ENCODE measurements around the gene PHRF1. TPM values are rescaled to one million over a fixed set of nuclear protein-coding genes. Genes with fewer than 3 reads are reported as not detected.

Gene PHRF1
- total and polyA plus RNA-seq, 2 of the 4 experiments (the other 2 are of a cell fraction) = 10.9 to 17.5 TPM

DNA sequence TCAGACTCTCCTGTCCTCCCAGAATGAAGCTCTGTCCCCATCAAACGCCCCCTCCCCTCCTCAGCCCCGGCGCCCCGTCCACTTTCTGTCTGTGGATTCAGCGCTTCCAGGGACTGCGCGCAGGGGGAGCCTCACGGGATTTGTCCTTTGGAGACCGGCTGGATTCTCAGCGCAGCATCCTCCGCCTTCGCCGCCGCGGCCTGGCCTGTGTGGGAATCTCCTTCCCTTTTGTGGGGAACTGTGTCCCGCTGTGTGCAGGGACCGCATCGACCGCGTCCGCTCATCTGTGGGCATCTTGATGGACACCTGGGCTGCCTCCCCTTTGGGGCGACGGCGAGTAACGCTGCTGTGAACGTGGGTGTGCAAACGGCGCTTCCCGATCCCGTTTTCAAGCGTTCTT is 51.8 kb downstream of the PHRF1 start:
- H2BK20ac ChIP-seq (ENCODE audit: low read depth, low read length) = no peak overlapping the region
- in situ Hi-C loops (cut with MboI; ENCODE audit: low sequenced_read_pairs) = no loop called here
- no peak for ATAC-seq (ENCODE audit: low read depth)
- peaks cover 5% of the 10 kb centered on the region; the same call in 1 of the 2 replicates for H3K9me1 ChIP-seq (ENCODE audit: insufficient read depth, low read length)
- H3K9ac ChIP-seq (ENCODE audit: low read depth, low read length) = no peak overlapping the region
- no peak overlapping the region for H3K4me3 ChIP-seq (ENCODE audit: insufficient read depth, low read depth, low read length)
- no peak overlapping the region for H4K8ac ChIP-seq (ENCODE audit: low read depth in 2 of 2, low read length in 2 of 2)
- no peaks in the 10 kb centered on the region; the same call in none of the 2 replicates for H3K36me3 ChIP-seq (ENCODE audit: control insufficient read depth, insufficient read depth, low read length)
- no peak overlapping the region for H3K4me2 ChIP-seq (ENCODE audit: low read depth, low read length)
- intact Hi-C loops (cut with micrococcal nuclease) = no loop called here
- H3K14ac ChIP-seq (replicated peaks; ENCODE audit: low read depth, low read length) = no peak overlapping the region
- H3K4me1 ChIP-seq (ENCODE audit: control insufficient read depth, insufficient read depth, low read length) = peaks cover 4% of the 10 kb centered on the region; the same call in 1 of the 2 replicates
- H2BK15ac ChIP-seq (ENCODE audit: low read depth, low read length) = no peak overlapping the region
- no peak overlapping the region for H4K91ac ChIP-seq (ENCODE audit: insufficient read depth, low read depth, low read length)
- H4K5ac ChIP-seq (ENCODE audit: low read depth, low read length) = no peak overlapping the region
- WGBS, 2 experiments (ENCODE audit: extremely low coverage in 2 of 2, insufficient read length in 1 of 2) = 89% methylated on average over 21 of the region's 31 CpGs; no CpG with 5 or more reads in 1 of the 2 experiments
- H3K56ac ChIP-seq (ENCODE audit: extremely low read depth, insufficient read depth, low read length) = no peak overlapping the region
- no peaks in the 10 kb centered on the region for H3K9me3 ChIP-seq (ENCODE audit: control insufficient read depth, insufficient read depth, low read length)
- H2BK120ac ChIP-seq (ENCODE audit: low read depth, low read length) = no peak overlapping the region
- H3K27me3 ChIP-seq (ENCODE audit: control insufficient read depth, insufficient read depth, low read length) = peaks cover 2% of the 10 kb centered on the region; the same call in 1 of the 2 replicates
- ChIA-PET POLR2A (ENCODE audit: unreplicated experiment) (no interaction called here), CTCF (no interaction called here)
- no peak overlapping the region for H2AFZ ChIP-seq (replicated peaks; ENCODE audit: low read length, poor library complexity)
- DNase-seq = no peak
- H3K4ac ChIP-seq (ENCODE audit: low read depth, low read length) = no peak overlapping the region
- peak overlapping the region; percentile 1 for H2BK5ac ChIP-seq (ENCODE audit: low read depth, low read length, poor library complexity, severe bottlenecking)
- H4K20me1 ChIP-seq (ENCODE audit: insufficient read depth, low read length) = peaks cover 6% of the 10 kb centered on the region; the same call in 1 of the 2 replicates
- TF ChIP-seq MAFK (IDR thresholded peaks at IDR 0.05; ENCODE audit: low read depth, low read length) (no peak), CHD1 (IDR thresholded peaks at IDR 0.05; ENCODE audit: low read depth, low read length) (no peak), MAZ (IDR thresholded peaks at IDR 0.05; ENCODE audit: borderline replicate concordance, low read depth, low read length) (no peak), RAD21 (IDR thresholded peaks at IDR 0.05; ENCODE audit: low read length) (no peak), MXI1 (IDR thresholded peaks at IDR 0.05; ENCODE audit: borderline replicate concordance, low read depth, low read length) (no peak), RFX5 (IDR thresholded peaks at IDR 0.05; ENCODE audit: low read depth, low read length) (no peak), POLR2A (IDR thresholded peaks at IDR 0.05; ENCODE audit: low read depth, low read length) (no peak), RCOR1 (IDR thresholded peaks at IDR 0.05; ENCODE audit: insufficient replicate concordance, low read length) (no peak), NFE2L2 (IDR thresholded peaks at IDR 0.05; ENCODE audit: low read depth, low read length) (no peak), CEBPB (IDR thresholded peaks at IDR 0.05; ENCODE audit: low read depth, low read length) (no peak), BHLHE40 (IDR thresholded peaks at IDR 0.05; ENCODE audit: low read depth, low read length) (no peak), SMC3 (IDR thresholded peaks at IDR 0.05; ENCODE audit: low read depth, low read length) (no peak), FOS (IDR thresholded peaks at IDR 0.05; ENCODE audit: low read depth, low read length) (no peak)
- TF ChIP-seq, protein P1, sequence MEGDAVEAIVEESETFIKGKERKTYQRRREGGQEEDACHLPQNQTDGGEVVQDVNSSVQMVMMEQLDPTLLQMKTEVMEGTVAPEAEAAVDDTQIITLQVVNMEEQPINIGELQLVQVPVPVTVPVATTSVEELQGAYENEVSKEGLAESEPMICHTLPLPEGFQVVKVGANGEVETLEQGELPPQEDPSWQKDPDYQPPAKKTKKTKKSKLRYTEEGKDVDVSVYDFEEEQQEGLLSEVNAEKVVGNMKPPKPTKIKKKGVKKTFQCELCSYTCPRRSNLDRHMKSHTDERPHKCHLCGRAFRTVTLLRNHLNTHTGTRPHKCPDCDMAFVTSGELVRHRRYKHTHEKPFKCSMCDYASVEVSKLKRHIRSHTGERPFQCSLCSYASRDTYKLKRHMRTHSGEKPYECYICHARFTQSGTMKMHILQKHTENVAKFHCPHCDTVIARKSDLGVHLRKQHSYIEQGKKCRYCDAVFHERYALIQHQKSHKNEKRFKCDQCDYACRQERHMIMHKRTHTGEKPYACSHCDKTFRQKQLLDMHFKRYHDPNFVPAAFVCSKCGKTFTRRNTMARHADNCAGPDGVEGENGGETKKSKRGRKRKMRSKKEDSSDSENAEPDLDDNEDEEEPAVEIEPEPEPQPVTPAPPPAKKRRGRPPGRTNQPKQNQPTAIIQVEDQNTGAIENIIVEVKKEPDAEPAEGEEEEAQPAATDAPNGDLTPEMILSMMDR (conservative IDR thresholded peaks at IDR 0.05; ENCODE audit: low read depth, low read length) = no peak
- TF ChIP-seq, protein P2, sequence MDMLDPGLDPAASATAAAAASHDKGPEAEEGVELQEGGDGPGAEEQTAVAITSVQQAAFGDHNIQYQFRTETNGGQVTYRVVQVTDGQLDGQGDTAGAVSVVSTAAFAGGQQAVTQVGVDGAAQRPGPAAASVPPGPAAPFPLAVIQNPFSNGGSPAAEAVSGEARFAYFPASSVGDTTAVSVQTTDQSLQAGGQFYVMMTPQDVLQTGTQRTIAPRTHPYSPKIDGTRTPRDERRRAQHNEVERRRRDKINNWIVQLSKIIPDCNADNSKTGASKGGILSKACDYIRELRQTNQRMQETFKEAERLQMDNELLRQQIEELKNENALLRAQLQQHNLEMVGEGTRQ (IDR thresholded peaks at IDR 0.05; ENCODE audit: low read depth, low read length) = no peak
- TF ChIP-seq, protein P3, sequence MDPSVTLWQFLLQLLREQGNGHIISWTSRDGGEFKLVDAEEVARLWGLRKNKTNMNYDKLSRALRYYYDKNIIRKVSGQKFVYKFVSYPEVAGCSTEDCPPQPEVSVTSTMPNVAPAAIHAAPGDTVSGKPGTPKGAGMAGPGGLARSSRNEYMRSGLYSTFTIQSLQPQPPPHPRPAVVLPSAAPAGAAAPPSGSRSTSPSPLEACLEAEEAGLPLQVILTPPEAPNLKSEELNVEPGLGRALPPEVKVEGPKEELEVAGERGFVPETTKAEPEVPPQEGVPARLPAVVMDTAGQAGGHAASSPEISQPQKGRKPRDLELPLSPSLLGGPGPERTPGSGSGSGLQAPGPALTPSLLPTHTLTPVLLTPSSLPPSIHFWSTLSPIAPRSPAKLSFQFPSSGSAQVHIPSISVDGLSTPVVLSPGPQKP (IDR thresholded peaks at IDR 0.05; ENCODE audit: borderline replicate concordance, low read depth, low read length) = no peak
- BruUV-seq (replicated peaks) = no TSS peak
- no peak overlapping the region for H3K27ac ChIP-seq (ENCODE audit: insufficient read depth, low read length)
- H3K23ac ChIP-seq (ENCODE audit: low read depth, low read length) = peak overlapping the region; percentile 8; the same call in 1 of the 2 replicates
- peak overlapping the region; percentile 4 for H2AK9ac ChIP-seq (replicated peaks; ENCODE audit: low read depth, low read length, poor library complexity)
- H3K79me1 ChIP-seq (ENCODE audit: low read depth in 1 of 2, low read length in 2 of 2) = no peaks in the 10 kb centered on the region
- no peak overlapping the region for H3K18ac ChIP-seq (ENCODE audit: low read depth, low read length)
- peak overlapping the region; percentile 46; the same call in 1 of the 2 replicates for H2AK5ac ChIP-seq (ENCODE audit: low read depth, low read length)
- dilution Hi-C loops (cut with HindIII; ENCODE audit: low sequenced_read_pairs, unreplicated experiment) = no loop called here

Data from IMR-90 (cell line).